ENCODE measurements around the gene DPH2.

The DPH2 gene

DNA sequence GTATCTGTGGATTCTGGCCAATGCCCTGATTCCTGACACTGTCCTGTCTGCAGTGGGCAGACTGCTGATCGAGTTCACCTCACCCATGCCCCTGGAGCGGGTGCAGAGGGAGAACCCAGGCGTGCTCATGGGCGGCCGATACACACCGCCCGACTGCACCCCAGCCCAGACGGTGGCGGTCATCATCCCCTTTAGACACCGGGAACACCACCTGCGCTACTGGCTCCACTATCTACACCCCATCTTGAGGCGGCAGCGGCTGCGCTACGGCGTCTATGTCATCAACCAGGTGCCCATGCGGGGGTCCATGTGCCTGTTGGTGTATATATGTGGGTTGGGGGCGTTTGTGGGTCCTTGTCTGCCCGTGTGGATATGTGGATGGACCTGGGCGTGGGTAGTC, 11.8 kb downstream of the DPH2 start:
- no peak for DNase-seq

DNA sequence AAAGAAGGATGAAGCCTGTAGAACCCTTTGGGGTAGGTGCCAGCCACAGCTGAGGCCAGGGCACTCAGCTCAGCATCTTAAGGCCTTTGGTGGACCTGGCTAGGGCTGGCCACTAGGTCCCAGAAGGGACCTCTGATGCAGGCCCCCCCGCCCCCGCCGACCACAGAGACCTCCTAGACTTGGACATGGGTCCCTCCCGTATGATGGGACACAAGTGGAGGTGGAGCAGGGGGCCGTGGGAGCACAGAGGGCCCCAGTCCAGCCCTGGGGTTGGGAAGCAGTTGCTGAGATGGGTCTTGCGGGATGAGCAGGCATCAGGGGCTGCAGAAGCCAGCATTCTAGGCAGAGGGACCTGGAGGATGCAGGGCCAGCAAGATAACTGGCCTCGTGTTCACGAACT, 12.4 kb downstream of the DPH2 start:
- DNase-seq: no peak

DNA sequence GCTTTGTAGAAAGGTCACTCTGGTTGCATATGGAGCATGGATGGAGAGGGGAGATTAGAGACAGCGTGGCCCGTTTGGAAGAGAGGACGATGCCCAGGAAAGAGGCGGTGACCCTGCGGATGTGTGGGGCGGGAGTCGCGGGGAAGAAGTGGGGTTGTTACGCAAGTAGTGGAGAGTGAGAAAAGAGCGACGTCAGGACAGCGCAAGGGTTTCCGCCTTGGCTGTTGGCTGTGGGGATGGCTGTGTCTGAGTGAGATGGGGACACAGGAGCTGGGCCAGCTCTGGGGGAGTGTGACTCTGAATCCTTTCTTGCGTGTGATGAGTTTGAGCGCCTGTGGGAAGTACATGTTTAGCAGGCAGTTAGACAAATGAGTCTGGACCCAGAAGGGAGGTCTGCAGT, 13.0 kb downstream of the DPH2 start:
- DNase-seq: peak in 1 of 51 donors; percentile 39

DNA sequence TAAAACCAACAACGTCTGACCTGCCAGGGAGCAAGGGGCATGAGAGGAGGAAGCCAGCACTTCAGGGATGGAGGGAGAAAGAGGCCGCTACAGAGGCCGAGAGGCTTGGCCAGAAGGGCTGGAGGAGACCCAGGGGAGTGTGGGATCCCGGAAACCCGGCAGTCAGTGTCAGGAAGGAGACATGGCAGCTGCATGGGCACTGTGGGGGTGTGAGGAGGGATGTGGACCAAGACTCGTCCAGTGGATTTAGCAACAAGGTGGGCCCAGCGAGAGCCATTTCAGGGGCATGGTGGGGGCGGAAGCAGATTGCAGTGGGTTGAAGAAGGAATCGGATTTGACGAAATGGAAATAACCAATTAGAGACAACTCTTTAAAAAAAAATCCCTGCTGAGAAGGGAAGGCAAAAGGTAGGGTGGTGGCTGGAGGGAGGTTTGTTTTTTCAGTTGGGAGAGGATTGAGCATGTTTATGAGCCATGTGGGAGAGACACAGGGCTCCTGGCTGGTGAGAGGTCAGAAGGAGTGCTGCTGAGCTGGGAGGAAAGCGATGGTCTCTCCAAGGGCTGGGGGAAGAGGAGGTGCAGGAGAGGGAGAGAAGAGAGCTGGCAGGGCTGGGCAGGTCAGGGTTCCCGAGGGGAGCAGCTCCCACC, 13.6 kb downstream of the DPH2 start:
- DNase-seq: peak in 1 of 51 donors; percentile 39

DNA sequence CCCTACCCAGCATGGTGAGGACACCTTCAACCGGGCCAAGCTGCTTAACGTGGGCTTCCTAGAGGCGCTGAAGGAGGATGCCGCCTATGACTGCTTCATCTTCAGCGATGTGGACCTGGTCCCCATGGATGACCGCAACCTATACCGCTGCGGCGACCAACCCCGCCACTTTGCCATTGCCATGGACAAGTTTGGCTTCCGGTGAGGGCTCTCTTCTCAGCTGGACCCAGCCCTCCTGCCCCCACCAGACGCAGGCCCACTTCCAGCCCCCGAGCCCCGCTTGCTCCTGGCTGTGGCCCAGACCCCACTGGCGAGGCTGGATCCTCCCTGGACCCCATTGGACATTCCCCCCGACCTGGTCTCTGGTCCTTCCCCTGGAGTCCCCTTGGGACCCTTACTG, 15.0 kb downstream of the DPH2 start:
- DNase-seq: no peak

DNA sequence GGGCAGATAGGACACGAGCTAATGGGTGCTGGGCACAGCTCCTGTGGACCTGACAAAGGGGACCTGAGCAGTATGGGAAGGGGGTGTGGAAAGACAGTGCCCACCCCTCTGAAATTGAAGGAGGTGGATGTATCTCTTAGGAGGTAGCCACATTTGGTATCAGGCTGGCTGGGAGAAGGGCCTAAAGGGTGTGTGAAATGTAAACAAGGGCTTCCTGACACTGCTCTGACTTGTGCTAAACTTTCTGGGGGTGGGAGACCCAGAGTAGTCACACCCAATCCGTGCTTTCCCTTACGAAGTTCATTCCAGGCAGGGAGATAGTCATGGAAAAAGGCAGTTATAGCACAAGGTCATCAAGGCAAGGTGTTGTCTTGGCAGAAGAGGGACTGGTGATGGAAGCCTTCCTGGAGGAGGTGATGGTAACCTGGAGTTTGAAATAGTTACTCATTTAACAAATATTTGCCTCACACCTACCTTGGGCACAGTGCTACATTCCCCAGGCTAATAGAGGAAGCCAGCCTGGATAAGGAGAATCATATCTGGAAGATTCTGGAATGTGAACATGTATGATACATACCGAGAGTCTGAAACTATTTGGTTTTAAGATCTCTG, 16.3 kb downstream of the DPH2 start:
- DNase-seq: no peak

DNA sequence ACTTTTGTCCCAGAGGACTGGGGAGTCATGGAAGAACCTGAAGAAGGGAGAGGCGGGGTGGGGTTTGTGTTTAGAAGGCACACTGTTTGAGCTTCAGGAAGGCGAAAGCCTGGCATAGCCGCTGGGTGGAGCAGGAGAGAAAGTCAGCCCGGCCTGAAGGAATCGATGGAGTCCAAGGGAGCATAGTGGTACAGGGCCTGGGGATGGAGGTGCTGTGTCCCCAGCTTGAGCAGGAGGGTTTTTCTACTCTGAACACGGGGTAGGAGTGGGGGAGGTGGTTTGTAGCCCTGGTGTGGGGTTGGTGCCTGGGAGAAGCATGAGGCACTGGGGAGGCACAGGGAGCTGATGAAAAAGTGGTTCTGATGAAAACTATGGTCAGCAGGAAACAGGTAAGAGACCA, 16.9 kb downstream of the DPH2 start:
- no peak for DNase-seq

DNA sequence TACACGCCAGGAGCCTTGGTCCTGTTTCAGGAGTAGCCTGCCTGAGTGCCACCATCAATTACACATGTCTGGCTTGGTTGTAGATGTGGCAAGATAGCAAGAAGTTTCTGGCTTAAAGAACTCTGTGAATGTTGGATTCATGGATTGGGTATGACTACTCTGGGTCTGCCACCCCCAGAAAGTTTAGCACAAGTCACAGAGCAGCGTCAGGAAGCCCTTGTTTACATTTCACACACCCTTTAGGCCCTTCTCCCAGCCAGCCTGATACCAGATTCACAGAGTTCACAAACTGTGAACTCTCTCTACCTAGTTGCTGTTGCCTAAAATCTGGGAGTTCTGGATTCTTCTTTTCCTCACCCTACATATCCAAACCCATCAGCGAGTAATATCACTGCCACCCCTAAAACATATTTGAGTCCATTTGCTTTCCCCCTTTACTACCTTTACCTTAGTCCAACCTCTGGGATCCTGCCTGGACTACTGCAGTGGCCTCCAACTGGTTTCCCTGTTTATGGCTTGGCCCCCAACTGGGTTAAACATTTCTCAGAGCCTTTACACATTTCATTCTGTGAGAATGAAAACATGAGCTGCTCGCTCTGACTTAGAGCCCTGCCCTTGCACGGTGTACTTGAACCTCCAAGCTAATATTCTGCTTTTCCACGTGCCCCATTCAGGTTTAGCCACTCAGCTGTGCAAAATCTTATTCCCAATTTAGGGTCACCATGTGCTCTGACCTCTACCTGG, 17.5 kb downstream of the DPH2 start:
- DNase-seq: no peak

DNA sequence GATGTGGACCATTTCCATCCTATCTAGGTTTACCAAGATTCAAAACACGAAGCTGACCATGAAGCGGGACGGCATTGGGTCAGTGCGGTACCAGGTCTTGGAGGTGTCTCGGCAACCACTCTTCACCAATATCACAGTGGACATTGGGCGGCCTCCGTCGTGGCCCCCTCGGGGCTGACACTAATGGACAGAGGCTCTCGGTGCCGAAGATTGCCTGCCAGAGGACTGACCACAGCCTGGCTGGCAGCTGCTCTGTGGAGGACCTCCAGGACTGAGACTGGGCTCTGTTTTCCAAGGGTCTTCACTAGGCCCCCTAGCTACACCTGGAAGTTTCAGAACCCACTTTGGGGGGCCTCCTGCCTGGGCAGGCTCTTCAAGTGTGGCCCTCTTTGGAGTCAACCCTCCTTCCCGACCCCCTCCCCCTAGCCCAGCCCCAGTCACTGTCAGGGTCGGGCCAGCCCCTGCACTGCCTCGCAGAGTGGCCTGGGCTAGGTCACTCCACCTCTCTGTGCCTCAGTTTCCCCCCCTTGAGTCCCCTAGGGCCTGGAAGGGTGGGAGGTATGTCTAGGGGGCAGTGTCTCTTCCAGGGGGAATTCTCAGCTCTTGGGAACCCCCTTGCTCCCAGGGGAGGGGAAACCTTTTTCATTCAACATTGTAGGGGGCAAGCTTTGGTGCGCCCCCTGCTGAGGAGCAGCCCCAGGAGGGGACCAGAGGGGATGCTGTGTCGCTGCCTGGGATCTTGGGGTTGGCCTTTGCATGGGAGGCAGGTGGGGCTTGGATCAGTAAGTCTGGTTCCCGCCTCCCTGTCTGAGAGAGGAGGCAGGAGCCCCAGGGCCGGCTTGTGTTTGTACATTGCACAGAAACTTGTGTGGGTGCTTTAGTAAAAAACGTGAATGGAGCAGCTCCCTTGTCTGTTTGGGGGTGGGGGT, 20.7 kb downstream of the DPH2 start:
- no peak for DNase-seq

DNA sequence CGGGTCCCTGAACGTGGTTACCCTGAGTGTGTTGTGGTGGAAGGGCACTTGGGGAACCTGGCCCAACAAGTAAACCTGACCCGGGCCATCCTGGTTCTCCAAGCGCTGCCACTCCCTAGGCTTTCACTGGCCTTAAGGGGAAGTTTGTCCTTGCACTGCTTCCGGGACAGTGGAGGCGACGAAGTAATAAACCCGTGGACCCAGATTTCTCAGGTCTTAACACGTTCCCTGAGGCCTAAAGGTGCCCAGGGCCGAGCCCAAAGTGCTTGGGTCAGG, 21.3 kb downstream of the DPH2 start:
- DNase-seq: no peak

DNA sequence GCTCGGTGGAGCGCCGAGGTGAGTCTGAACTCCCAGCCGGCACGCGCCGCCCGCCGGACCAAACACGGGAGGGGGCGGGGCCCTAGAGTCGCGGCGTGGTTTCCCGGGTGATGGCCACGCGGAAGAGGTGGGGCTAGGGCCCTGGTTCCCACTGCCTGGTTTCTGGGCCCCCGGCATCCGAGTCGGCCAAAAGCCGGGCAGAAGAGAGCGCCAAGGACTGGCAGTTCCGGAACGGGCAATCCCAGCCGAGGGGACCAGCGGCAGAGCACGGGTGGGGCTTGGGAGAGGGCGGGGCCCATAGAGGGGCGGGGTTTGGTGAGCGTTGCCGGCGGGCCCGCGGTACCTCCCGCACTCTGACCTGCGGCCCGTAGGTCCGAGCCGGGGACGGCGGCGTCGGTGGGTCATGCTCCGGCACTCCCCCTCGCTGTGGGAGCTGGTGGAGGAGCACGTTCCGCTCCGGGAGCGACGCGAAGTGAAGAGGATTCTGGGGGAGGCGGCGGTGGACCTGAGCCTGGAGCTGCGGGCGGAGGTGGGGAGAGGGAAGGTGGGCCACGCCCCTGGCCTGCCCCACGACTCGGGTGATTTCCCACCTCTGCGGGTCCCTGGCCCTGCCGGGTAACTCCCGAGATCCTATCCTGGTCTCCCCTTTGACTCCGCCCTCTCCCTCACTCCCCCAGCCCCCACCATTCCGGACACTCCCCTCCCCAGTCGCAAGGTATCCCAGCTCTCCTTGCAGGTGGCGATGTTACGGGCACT, 21.8 kb downstream of the DPH2 start, which contains the start of gene CCDC24:
CCDC24 (plus strand) TSS at position 124 of the 756 bp plus-strand sequence; CDS start at position 404, 280 bp downstream.
- DNase-seq: peak in 49 of 51 donors; percentile 20 to 90 (median 79)

DNA sequence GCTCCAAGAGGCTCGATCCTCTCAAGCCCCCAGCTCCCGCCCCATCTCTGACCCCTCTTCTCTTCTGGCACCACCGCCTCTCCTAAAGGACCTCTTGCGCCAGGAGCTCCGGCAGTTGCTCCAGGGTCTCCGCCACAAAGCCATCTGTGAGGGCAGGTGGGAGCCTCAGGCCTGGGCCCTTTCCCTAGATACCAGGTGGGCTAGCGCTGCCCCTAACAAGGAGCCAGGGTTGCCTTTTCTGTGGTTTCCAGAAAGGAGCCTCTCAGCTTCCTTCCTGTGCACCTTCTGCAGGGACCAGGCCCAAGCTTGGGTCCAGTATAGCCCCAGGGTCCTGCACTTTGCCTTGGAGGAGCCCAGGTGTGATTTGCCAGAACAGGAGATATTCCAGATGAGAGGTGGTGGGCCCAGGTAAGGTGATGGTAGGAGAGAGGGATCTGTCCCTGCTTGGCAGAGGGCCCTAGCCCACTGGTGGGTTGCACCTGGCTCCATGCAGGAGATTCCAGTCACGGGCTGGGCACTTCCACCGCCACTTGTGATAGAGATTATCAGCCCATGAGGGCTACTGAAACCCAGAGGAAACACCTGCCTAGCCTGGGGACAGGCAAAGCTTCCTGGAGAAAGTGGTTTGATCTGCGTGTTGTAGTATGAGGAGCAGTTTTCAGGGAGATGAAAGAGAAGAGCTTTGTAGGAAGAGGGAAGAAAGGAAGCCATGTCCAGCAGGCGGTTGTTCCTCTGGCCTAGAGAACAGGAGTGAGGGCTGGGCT, 22.6 kb downstream of the DPH2 start:
- DNase-seq: peak in 1 of 51 donors; percentile 34

DNA sequence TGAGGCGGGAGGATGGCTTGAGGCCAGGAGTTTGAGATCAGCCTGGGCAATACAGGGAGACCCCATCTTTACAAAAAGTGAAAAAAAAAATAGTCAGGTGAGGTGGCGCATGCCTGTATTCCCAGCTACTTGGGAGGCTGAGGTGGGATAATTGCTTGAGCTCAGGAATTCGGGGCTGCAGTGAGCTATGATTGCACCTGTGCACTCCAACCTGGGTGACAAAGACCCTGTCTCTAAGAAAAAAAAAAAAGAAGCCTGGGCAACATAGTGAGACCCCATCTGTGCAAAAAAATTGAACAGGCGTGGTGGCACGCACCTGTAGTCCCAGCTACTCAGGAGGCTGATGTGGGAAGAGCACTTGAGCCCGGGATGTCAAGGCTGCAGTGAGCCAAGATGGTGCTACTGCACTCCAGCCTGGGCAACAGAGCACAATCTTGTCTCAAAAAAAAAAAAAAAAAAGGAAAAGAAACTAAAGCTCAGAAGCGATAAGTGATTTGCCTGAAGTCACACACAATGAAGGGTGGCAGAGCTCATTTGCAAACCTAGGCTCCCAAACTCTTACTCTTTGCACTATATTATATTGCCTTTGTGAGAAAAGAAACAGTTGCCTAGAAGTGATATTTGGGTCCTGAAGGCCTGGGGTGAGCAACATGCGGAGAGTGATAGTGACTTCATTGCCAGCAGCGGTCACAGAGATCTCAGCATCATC, 23.6 kb downstream of the DPH2 start:
- DNase-seq: no peak

DNA sequence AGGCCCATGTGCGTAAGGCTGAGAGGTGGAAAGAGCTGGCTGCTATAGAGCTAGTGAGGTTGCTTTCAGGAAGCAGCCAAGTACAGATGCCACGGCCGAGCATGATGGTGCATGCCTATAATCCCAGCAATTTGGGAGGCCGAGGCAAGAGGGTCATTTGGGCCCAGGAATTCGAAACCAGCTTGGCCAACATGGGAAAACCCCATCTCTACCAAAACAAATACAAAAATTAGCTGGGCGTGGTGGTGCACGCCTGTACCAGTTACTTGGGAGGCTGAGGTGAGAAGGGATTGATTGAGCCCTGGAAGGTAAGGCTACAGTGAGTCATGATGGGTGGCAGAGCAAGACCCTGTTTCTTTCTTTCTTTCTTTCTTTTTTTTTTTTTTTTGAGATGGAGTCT, 24.3 kb downstream of the DPH2 start:
- DNase-seq: no peak

DNA sequence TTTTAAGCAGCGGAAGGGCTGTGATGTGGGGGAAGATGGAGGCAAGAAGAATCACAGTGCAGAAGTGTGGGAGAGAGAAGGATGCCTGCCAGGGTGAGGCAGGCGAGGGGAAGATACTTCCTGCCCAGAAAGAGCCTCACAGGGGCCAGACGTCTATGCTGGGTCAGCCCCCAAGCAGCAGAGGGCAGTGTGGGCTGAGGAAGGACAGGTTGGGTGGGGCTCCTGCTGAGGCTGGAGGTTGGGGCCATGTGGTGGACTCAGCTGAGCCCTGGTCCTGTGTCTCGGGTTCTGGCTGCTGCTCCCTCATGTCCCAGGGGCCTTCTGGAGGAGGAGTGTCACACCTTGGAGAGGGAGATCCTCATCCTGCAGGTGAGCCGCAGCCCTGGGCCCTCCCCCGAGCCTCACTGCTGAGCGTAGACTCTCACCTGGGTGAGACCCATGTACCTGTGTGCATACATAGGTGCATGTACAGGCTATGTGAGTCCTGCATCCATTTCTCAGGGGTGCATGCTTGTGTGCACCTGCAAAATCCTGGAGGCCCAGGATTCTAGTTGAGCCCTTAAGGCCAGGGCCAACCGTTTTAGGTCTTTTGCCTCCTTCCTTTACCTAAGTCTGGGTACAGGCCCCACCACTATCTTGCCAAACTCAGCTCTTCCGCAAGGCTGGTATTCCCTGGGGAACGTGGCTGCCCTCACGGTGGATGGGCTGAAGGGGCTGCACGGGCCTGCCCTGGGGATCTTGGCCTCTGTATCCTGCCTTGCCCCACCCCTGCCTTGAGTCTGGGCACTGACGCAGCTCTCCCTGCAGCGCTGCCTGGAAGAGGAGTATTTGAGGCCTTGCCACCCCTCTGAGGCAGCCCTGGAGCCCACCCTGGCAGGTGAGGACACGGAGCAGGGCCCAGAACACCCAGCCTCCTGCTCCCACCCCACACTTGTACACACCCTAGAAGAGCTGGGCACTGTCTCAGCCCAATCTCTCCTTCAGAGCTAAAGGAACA, 25.3 kb downstream of the DPH2 start:
- DNase-seq: peak in 4 of 51 donors; percentile 10 to 15 (median 12)

DNA sequence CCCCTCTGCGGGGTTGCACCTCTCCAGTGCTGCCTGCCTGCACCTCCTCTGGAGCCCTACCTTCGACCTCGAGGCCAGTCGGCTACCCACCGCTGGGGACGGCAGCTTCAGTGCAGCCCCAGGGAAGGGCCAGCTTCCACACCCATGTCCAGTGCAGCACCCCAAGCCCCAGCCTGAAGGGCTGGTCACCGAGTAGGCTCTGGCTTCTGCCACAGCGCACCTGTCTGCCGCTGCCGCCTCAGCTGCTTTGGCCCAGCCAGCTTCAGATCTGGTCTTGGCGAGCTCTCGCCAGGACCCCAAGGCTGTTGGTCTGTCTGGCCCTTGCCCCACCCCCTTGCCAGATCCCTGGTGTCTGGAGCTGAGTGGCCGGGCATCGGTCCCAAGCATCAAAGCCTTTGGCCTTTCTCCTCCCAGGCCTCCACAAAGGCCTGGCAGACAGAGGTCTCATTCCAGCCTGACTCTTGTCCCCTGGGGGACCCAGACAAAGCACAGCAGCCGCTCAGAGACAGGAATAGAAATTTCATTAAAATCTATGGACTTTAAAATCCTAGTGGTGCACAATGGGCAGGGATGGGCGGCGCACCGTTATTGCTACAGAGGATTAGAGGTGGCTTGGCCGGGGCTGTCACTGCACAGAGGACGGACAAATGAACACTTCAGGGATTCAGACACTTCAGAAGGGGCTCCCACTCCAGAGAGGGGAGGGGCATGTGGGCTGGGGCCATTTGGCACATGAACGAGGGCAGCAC, 26.3 kb downstream of the DPH2 start:
- DNase-seq: peak in 13 of 51 donors; percentile 11 to 46 (median 31)

DNA sequence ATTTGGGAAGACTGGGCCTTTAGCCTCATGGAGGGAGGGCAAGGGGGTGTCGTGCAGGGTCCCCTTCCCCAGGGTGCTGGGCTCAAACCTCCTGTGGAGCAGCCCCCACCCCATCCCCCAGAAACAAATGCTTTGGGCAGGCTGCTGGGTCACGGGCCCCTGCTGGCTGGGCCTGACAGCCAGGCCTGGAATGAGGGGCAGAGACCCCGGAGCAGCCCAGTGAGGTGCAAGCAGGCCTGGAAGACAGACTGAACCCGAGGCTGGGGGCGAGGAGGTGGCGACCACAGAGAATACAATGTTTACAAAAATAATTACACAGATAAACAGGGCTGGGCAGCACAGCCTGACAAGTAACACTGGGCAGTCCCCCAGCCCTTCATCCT, 26.9 kb downstream of the DPH2 start:
- DNase-seq: no peak
